Naive thymus-derived CD8-positive, alpha-beta T cell (primary cell): ENCODE measurements around the gene ITGB8. TPM values are rescaled to one million over a fixed set of nuclear protein-coding genes. Genes with fewer than 3 reads are reported as not detected.
"Not testable (repeated sequence)": the region's sequence is repeated elsewhere in the genome, so short reads cannot be mapped to it uniquely, and the experiment has no call there.

Experiments
- ATAC-seq, 2 donors: fragments of 150-1000 bp; cut with Tn5 transposase in 1 of 2; sonication (Bioruptor Pico), chemical (Tn5 transposase) in 1 of 2; 1 replicate in 1 of 2; 2 replicates in 1 of 2; pipeline ENCODE4 v1.10.0; 2021; ENCODE audit warnings: mild to moderate bottlenecking in 2 of 2, moderate library complexity in 2 of 2
- POLR2A ChIA-PET: fragments of 350-600 bp; sonication (Branson Sonifier 250); formaldehyde crosslinking; loops from one replicate; lab custom pipeline; 2021; ENCODE audit warnings: antibody characterized with exemption; lab: Charles Lee
- DNase-seq, 10 donors: peaks; one replicate each; pipeline versions ENCODE4 v3.0.0 to v3.0.0-alpha.2; 2020 to 2022
- H3K27ac Mint-ChIP-seq, 10 donors: one replicate each; pipeline ENCODE4 v1.8.0; 2020 to 2022; ENCODE audit warnings: mild to moderate bottlenecking in 10 of 10, mixed read lengths in 10 of 10, moderate library complexity in 4 of 10, inconsistent platforms in 1 of 10
- H3K27me3 Mint-ChIP-seq, 5 donors: one replicate each; pipeline ENCODE4 v1.8.0; 2021 to 2022; ENCODE audit warnings: mixed read lengths in 5 of 5
- H3K36me3 Mint-ChIP-seq, 3 donors: one replicate each; pipeline ENCODE4 v1.8.0; 2020 to 2022; ENCODE audit warnings: mixed read lengths in 3 of 3, mild to moderate bottlenecking in 2 of 3, inconsistent platforms in 1 of 3
- H3K4me1 Mint-ChIP-seq, 4 donors: one replicate each; pipeline ENCODE4 v1.8.0; 2021 to 2022; ENCODE audit warnings: mixed read lengths in 4 of 4
- H3K4me3 Mint-ChIP-seq, 10 donors: one replicate each; pipeline ENCODE4 v1.8.0; 2020 to 2022; ENCODE audit warnings: mild to moderate bottlenecking in 10 of 10, mixed read lengths in 10 of 10, moderate library complexity in 6 of 10, inconsistent platforms in 1 of 10
- H3K9me3 Mint-ChIP-seq, 9 donors: one replicate each; pipeline ENCODE4 v1.8.0; 2020 to 2022; ENCODE audit warnings: mixed read lengths in 9 of 9, mild to moderate bottlenecking in 3 of 9, inconsistent platforms in 1 of 9, moderate library complexity in 1 of 9
- polyA plus RNA-seq, 3 donors: library from polyadenylated mRNA; unstranded; fragments of 300-500 nt; fragmentation: Illumina TruSeq; gene quantifications; one replicate each; pipeline ENCODE4 v1.2.3, GENCODE V29; 2021
- total RNA-seq, 8 experiments: library from RNA in 2 of 8; stranded (reverse) in 2 of 8; gene quantifications; one replicate each; pipeline ENCODE4 v1.2.3 and lab custom pipeline; 2021 to 2026

Gene ITGB8
- total and polyA plus RNA-seq, 5 experiments from 2014 or later, result not detected

DNA sequence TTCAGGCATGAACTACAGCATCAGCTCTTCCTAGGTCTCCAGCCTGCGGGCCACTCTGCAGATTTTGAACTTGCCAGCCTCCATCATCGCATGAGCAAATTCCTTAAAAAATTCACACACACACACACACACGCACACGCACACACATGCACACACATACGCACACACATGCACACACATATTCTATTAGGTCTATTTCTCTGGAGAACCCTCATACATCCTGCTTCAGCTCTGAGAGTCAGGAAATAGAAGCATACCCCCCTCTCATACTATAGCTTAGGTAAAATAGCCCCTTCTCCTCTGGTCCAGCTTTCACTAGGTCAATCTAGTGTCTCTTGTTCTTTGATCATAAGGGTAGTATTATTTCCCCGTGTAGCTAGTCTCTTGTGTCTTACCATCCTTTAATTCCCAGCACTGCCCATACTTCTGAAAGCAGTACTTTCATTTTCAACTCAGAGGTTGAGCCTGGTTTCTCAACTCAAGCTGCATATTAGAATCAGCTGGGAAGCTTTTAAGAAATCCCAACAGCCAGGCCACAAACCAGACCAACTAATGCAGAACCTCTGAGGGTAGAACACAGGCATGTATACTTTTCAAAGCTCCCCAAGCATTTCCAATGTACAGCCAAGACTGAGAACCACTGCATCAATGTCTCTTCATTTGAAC is 30.9 kb upstream of the ITGB8 start:
- Mint-ChIP-seq H3K36me3 (no peaks in the 10 kb centered on the region), H3K9me3 (peaks cover 0 to 6% (median 0%) of the 10 kb centered on the region in 9 donors), H3K27me3 (no peaks in the 10 kb centered on the region), H3K4me3 (no peak overlapping the region), H3K27ac (no peak overlapping the region), H3K4me1 (peaks cover 0 to 6% (median 0%) of the 10 kb centered on the region in 4 donors)
- POLR2A ChIA-PET, result no interaction called here
- DNase-seq (no peak), ATAC-seq (no peak)

GRCh38 chr7:20301311-20301939 is 29.3 kb upstream of the ITGB8 start:
- DNase-seq, result no peak
- POLR2A ChIA-PET, result no interaction called here
- Mint-ChIP-seq H3K9me3 (peaks cover 0 to 3% (median 0%) of the 10 kb centered on the region in 9 donors), H3K27ac (no peak overlapping the region), H3K27me3 (no peaks in the 10 kb centered on the region), H3K36me3 (no peaks in the 10 kb centered on the region), H3K4me3 (no peak overlapping the region), H3K4me1 (peaks cover 0 to 8% (median 0%) of the 10 kb centered on the region in 4 donors)
- ATAC-seq, result no peak

GRCh38 chr7:20302300-20302699 is 28.4 kb upstream of the ITGB8 start:
- H3K9me3 Mint-ChIP-seq, H3K36me3 Mint-ChIP-seq, DNase-seq, POLR2A ChIA-PET, ATAC-seq, H3K27me3 Mint-ChIP-seq, H3K4me1 Mint-ChIP-seq, H3K27ac Mint-ChIP-seq, H3K4me3 Mint-ChIP-seq: not testable (repeated sequence)

DNA sequence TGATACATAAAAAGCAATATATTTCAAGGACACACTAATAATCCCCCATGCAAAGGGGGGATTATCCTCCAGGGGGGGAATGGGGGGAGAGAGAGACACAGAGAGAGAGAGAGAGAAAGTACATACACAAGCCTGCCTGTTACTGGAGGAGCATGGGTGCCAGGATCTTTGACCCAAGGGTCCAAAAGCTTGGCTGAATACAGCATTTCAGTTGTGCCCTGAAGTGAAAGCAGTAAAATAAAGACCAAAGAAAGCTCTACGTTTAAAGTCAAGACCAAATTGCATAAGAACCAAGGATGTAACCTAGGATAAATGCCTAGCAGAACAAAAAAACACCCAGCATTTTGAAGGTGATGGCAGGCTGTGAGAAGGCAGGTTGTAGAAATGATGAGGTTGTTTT is 27.8 kb upstream of the ITGB8 start:
- POLR2A ChIA-PET, result no interaction called here
- peaks cover 0 to 3% (median 0%) of the 10 kb centered on the region in 9 donors for H3K9me3 Mint-ChIP-seq
- peaks cover 0 to 8% (median 0%) of the 10 kb centered on the region in 4 donors for H3K4me1 Mint-ChIP-seq
- H3K36me3 Mint-ChIP-seq, result no peaks in the 10 kb centered on the region
- ATAC-seq (no peak), DNase-seq (no peak)
- H3K4me3 Mint-ChIP-seq, result no peak overlapping the region
- peaks cover 0 to under 1% (median 0%) of the 10 kb centered on the region in 5 donors for H3K27me3 Mint-ChIP-seq
- no peak overlapping the region for H3K27ac Mint-ChIP-seq

DNA sequence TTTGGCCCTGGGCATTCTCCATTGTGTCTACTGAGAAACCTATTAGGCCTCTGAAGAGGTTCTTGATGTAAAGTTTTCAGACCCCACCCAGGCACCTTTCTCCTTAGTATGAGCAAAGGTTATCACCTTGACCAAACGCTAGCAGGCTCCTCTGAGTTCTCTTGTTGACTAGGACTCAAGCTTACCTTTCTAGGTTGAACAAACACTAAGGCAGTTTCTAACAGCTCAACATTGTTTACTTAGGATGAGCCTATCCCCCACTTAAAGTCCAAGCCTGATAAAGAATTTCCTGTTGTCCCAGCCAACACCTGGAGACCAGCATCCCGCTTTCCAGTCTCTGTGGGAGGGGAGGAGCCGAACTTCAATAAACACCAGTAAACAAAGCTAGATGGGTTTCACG is 26.3 kb upstream of the ITGB8 start:
- Mint-ChIP-seq H3K4me1 (peaks cover 0 to 8% (median 0%) of the 10 kb centered on the region in 4 donors), H3K36me3 (no peaks in the 10 kb centered on the region), H3K27me3 (peaks cover 0 to 4% (median 0%) of the 10 kb centered on the region in 5 donors), H3K9me3 (peaks cover 0 to 3% (median 0%) of the 10 kb centered on the region in 9 donors), H3K27ac (no peak overlapping the region), H3K4me3 (no peak overlapping the region)
- DNase-seq (no peak), ATAC-seq (no peak)
- POLR2A ChIA-PET, result no interaction called here

GRCh38 chr7:20305726-20306125 is 25.0 kb upstream of the ITGB8 start:
- Mint-ChIP-seq H3K27me3 (peaks cover 0 to 4% (median 0%) of the 10 kb centered on the region in 5 donors), H3K4me1 (peaks cover 0 to 4% (median 0%) of the 10 kb centered on the region in 4 donors), H3K4me3 (no peak overlapping the region), H3K9me3 (peaks cover 0 to 3% (median 0%) of the 10 kb centered on the region in 9 donors), H3K27ac (no peak overlapping the region), H3K36me3 (no peaks in the 10 kb centered on the region)
- ATAC-seq (no peak), DNase-seq (no peak)
- POLR2A ChIA-PET, result no interaction called here

- peaks cover 0 to 4% (median 0%) of the 10 kb centered on the region in 5 donors for H3K27me3 Mint-ChIP-seq
- peaks cover 0 to 3% (median 0%) of the 10 kb centered on the region in 9 donors for H3K9me3 Mint-ChIP-seq
- no peak for ATAC-seq
- no peak overlapping the region for H3K27ac Mint-ChIP-seq
- H3K4me1 Mint-ChIP-seq, result peaks cover 0 to 4% (median 0%) of the 10 kb centered on the region in 4 donors
- DNase-seq, result no peak
- no peaks in the 10 kb centered on the region for H3K36me3 Mint-ChIP-seq
- POLR2A ChIA-PET, result no interaction called here
- no peak overlapping the region for H3K4me3 Mint-ChIP-seq
Observed at GRCh38 chr7:20306180-20306946, 24.3 kb upstream of the ITGB8 start.

DNA sequence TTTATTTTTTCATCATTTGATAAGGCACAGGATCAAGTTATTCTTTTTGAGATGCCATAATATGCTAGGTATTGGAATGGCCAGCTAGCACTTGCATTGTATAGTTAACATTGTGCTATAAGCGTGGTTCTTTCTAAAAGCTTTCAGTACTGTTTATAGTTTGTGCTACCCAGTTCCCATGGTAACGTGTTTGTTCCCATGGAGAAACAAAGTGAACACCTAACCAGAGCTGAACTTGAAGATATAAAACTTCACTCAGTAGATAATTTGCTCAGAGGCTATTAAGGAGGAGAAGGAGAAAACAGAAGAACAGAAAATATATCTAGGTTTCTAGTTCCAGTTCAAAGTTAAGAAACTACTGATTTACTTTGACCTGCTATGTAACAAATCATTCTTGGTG is 23.6 kb upstream of the ITGB8 start:
- no peaks in the 10 kb centered on the region for H3K36me3 Mint-ChIP-seq
- ATAC-seq (no peak), DNase-seq (no peak)
- peaks cover 0 to 2% (median 0%) of the 10 kb centered on the region in 4 donors for H3K4me1 Mint-ChIP-seq
- no peak overlapping the region for H3K4me3 Mint-ChIP-seq
- peaks cover 0 to 3% (median 0%) of the 10 kb centered on the region in 9 donors for H3K9me3 Mint-ChIP-seq
- H3K27ac Mint-ChIP-seq, result no peak overlapping the region
- peaks cover 0 to 4% (median 0%) of the 10 kb centered on the region in 5 donors for H3K27me3 Mint-ChIP-seq
- POLR2A ChIA-PET, result no interaction called here

GRCh38 chr7:20307901-20308300 is 22.8 kb upstream of the ITGB8 start:
- H3K36me3 Mint-ChIP-seq, result no peaks in the 10 kb centered on the region
- H3K9me3 Mint-ChIP-seq, result peaks cover 0 to 3% (median 0%) of the 10 kb centered on the region in 9 donors
- ATAC-seq, result no peak
- no peak overlapping the region for H3K4me3 Mint-ChIP-seq
- H3K27me3 Mint-ChIP-seq, result peaks cover 0 to 4% (median 0%) of the 10 kb centered on the region in 5 donors
- no peak for DNase-seq
- H3K4me1 Mint-ChIP-seq, result peaks cover 0 to 2% (median 0%) of the 10 kb centered on the region in 4 donors
- POLR2A ChIA-PET, result no interaction called here
- no peak overlapping the region for H3K27ac Mint-ChIP-seq

- Mint-ChIP-seq H3K9me3 (no peaks in the 10 kb centered on the region), H3K4me1 (peaks cover 0 to 2% (median 0%) of the 10 kb centered on the region in 4 donors), H3K4me3 (no peak overlapping the region), H3K27me3 (peaks cover 0 to 4% (median 0%) of the 10 kb centered on the region in 5 donors), H3K36me3 (no peaks in the 10 kb centered on the region), H3K27ac (no peak overlapping the region)
- DNase-seq (no peak), ATAC-seq (no peak)
- POLR2A ChIA-PET, result no interaction called here
Observed at GRCh38 chr7:20310301-20310700, 20.4 kb upstream of the ITGB8 start.

DNA sequence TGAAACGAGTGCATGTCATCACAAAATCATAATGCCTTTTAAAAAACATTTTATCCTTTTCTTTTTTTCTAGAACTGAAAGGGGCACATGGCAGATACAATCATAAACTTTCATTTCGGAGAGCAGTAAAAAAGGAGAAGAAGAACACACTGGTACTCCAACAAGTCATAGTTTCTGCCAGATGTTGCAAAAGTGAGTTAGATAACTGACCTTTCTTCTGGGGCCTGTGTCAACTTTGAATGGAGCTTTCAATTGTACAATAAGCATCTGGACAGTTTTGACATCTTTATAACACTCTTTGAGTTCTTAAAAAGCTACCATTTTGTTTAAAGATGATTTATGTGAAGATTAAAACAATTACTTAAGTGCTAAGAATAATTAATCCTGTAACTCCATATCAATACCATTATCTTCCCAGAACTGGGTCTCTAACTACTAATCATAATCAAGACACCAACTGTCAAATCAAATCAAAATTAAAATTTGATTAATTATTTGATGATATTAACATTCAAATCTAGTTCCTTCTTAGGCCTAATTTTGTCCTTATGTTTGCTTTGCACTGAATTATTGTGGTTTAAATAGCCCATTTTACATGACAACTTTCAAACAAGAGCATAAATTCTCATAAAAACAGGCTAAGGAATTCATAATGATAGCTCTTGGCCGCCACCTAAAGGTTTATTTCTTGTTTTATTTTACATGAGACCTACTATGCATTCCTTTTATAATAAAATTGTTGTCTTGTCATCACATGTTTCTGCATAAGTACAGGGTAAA is 19.5 kb upstream of the ITGB8 start:
- H3K4me3 Mint-ChIP-seq, result no peak overlapping the region
- ATAC-seq (no peak), DNase-seq (peak in 1 of 10 donors; percentile 1)
- H3K9me3 Mint-ChIP-seq, result no peaks in the 10 kb centered on the region
- no peaks in the 10 kb centered on the region for H3K36me3 Mint-ChIP-seq
- peaks cover 0 to 4% (median 0%) of the 10 kb centered on the region in 5 donors for H3K27me3 Mint-ChIP-seq
- H3K27ac Mint-ChIP-seq, result no peak overlapping the region
- POLR2A ChIA-PET, result no interaction called here
- no peaks in the 10 kb centered on the region for H3K4me1 Mint-ChIP-seq

DNA sequence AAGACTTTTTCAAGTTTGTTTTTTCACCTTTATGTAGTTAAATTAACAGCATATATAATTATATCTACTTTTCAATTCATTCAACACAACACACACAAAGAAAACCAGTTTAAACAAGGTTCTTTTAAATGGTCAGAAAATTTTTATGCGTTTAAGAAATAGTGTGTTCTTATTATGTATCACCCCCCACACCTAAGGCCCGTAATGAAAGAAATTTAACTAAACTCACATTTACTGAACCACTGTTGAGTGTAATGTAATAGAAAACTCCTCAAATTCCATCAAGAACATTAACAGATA is 19.0 kb upstream of the ITGB8 start:
- Mint-ChIP-seq H3K27ac (no peak overlapping the region), H3K27me3 (peaks cover 0 to 4% (median 0%) of the 10 kb centered on the region in 5 donors), H3K36me3 (no peaks in the 10 kb centered on the region), H3K4me3 (no peak overlapping the region), H3K4me1 (no peaks in the 10 kb centered on the region), H3K9me3 (no peaks in the 10 kb centered on the region)
- no peak for DNase-seq
- ATAC-seq, result no peak
- POLR2A ChIA-PET, result no interaction called here
